ENCODE measurements around the gene KRT79.
"Not testable (repeated sequence)": the region's sequence is repeated elsewhere in the genome, so short reads cannot be mapped to it uniquely, and the experiment has no call there.

Gene KRT79

DNA sequence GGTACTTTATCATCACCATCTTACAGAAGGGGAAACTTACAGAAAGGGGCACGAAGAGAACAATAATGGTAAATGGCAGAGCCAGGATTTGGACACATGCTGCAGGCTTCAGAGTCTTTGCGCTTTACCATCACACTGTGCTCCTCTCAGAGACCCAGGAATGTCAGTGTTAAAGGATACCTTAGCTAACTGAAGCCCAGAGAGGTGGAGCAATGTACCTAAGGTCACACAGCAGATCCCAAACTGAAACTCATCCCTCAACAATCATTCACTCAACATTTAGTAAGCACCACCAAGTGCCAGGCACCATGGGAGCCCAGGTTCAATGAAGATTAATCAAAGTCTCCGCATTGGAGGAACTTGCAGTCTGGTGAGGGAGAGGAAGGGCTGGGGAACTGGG, 22.7 kb upstream of the KRT79 start:
- TF ChIP-seq, protein P1, sequence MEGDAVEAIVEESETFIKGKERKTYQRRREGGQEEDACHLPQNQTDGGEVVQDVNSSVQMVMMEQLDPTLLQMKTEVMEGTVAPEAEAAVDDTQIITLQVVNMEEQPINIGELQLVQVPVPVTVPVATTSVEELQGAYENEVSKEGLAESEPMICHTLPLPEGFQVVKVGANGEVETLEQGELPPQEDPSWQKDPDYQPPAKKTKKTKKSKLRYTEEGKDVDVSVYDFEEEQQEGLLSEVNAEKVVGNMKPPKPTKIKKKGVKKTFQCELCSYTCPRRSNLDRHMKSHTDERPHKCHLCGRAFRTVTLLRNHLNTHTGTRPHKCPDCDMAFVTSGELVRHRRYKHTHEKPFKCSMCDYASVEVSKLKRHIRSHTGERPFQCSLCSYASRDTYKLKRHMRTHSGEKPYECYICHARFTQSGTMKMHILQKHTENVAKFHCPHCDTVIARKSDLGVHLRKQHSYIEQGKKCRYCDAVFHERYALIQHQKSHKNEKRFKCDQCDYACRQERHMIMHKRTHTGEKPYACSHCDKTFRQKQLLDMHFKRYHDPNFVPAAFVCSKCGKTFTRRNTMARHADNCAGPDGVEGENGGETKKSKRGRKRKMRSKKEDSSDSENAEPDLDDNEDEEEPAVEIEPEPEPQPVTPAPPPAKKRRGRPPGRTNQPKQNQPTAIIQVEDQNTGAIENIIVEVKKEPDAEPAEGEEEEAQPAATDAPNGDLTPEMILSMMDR (IDR thresholded peaks at IDR 0.05; ENCODE audit: low read depth, low read length), result no peak
- no peak for DNase-seq (ENCODE audit: extremely low read depth, low read depth)

DNA sequence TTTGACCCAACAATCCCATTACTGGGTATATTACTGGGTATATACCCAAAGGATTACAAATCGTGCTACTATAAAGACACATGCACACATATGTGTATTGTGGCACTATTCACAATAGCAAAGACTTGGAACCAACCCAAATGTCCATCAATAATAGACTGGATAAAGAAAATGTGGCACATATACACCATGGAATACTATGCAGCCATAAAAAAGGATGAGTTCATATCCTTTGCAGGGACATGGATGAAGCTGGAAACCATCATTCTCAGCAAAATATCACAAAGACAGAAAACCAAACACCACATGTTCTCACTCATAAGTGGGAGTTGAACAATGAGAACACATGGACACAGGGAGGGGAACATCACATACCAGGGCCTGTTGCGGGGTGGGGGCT, 22.0 kb upstream of the KRT79 start:
- DNase-seq (ENCODE audit: extremely low read depth, low read depth), result not testable (repeated sequence)

DNA sequence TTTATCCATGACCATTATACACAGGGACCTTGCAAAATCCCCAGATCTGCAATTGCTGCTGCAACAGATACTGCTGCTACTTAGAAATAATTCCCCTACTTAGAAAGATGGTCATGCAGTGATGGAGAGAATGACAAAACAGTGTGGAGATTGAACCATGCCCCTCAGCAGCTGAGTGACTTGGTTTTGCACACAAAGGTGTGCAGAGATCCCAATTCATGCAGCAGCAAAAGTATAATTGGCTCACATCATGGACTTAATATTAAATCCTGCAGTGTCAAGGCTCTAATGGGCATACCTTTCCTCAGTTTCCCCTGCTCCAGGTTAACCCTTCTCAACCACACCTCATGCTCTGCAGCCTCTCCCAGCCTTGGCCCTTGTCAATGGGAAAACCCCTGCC, 17.7 kb upstream of the KRT79 start:
- TF ChIP-seq, protein P1 (IDR thresholded peaks at IDR 0.05; ENCODE audit: low read depth, low read length), result no peak
- no peak for DNase-seq (ENCODE audit: extremely low read depth, low read depth)

DNA sequence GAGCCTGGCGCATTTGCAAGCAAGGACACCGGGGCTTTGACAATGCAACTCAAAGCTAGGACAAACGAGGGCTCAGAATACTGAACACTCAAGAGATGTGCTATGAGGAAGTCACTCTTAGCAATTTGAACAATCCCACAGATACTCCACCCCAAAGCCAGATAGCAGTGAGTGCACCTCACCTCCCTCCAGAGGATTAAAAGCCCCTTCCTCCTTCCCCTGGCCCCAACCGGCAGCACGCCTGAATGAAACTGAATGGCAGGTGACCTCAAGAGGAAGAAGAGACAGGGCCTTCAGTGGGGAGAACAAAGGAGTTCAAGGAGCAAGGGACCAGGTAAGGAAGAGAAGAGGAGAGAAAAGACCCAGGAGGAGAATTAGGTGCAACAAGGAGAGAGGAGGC, 16.6 kb upstream of the KRT79 start:
- TF ChIP-seq, protein P1 (IDR thresholded peaks at IDR 0.05; ENCODE audit: low read depth, low read length), result no peak
- no peak for DNase-seq (ENCODE audit: extremely low read depth, low read depth)

DNA sequence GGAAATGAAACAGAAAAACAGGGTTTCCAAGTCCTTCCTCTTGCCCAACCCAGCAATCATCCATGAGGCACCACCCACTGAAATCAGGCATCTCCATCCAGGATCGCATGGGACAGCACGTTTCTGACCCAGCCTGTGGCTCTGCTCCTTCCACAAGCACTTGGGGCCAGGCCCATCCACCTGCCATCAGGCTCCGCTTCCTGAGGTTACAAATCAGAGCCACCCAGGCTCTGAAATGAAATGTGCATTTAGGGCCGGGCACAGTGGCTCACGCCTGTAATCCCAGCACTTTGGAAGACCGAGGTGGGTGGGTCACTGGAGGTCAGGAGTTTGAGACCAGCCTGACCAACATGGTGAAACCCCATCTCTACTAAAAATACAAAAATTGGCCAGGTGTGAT, 15.4 kb upstream of the KRT79 start:
- TF ChIP-seq, protein P1 (IDR thresholded peaks at IDR 0.05; ENCODE audit: low read depth, low read length), result no peak
- no peak for DNase-seq (ENCODE audit: extremely low read depth, low read depth)

DNA sequence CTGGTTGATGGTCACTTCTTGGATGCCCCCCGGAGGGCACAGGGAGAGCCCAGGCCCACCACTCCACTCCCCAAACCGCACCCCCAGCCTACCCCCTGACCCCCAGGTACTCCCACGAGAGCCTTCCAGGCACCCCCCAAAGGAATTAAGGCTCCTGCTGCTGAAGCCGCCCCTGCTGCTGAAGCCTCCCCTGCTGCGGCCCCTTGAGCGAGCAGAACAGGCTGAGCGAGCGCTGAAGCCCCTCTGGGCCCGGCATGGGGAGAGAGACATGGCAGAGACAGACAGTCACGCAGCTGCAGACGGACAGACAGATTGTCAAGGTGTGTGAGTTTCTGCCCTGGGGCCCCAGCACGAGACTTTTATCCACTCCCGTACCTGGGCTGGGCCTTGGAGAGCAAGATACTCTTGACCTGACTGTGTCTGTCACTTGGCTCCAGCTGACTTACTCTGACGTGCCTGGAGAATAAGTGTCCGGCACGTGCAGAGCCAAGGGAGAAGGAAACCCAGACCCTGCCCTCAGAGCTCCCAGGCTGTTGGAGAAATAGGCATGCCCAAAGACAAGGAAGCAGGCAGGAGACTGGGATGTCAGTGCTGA, 14.6 kb upstream of the KRT79 start, which contains the start of gene KRT78:
Gene KRT78, minus strand, starts transcription at position 334 of the 595 bp plus-strand sequence. Its CDS starts 64 bp downstream, at position 270.
- no peak for DNase-seq (ENCODE audit: extremely low read depth, low read depth)

DNA sequence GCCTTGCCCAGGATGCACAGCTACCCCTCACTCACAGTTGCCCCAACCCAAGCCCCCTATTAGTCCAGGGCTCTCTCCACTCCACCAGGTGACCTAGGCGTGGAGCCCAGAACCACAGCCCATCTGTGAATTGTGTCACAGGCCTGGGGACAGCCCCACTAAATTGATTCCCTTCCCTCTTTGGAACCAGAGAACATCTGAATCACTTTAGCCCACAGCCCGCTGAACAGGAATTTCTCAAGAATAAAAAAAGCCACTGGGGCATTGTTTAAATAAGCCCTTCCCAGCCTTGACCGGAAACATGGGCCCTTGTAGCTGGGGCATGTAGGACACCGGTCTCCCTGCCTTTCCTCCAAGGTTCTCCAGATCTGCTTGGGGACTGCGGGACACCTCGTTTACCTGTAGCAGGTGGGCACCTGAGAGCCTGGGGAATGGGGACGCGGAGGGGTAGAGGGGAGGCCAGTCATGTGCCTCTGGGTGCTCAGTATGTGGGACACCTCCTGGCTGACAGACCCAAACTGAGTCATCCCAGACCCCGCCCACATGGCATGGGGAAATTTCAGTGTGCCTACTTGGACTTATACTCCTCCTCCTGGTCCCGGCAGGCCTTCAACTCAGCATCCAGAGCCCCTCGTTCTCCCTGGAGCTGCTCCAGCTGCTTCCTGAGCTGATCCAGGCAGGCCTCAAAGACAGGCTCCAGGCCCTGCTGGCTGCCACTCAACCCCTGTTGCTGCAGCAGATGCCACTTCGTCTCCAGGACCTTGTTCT, 13.4 kb upstream of the KRT79 start:
- TF ChIP-seq, protein P1 (IDR thresholded peaks at IDR 0.05; ENCODE audit: low read depth, low read length), result no peak
- DNase-seq (ENCODE audit: extremely low read depth, low read depth), result no peak

More for the DNA sequence above, 14.6 kb upstream of the KRT79 start, which contains the start of gene KRT78:
- TF ChIP-seq, protein P1 (IDR thresholded peaks at IDR 0.05; ENCODE audit: low read depth, low read length), result no peak

All from AG09319 (cell line).